Bronchial epithelial cell (primary cell): Measurements from ENCODE around the gene MRPL1. TPM values are rescaled to one million over a fixed set of nuclear protein-coding genes. Genes with fewer than 3 reads are reported as not detected.

ENCODE experiments used
- DNase-seq: peaks from one replicate; pipeline ENCODE4 v3.0.0-alpha.2; 2010; ENCODE audit warnings: low read depth
- FAIRE-seq: peaks from 2 replicates; lab custom pipeline; 2011; peaks lifted over from hg19 to GRCh38; lab: Jason Lieb, UNC
- H3K27me3 ChIP-seq: 2 replicates; pipeline ENCODE4 v1.5.1; 2011; ENCODE audit warnings: low read length; ENCODE audit not compliant: control insufficient read depth, insufficient read depth
- H3K36me3 ChIP-seq: 2 replicates; pipeline ENCODE4 v1.5.1; 2011; ENCODE audit warnings: low read length; ENCODE audit not compliant: control insufficient read depth, insufficient read depth
- H3K4me3 ChIP-seq: 2 replicates; pipeline ENCODE4 v1.5.1; 2011; ENCODE audit warnings: mild to moderate bottlenecking, low read depth, low read length, control low read depth
- total RNA-seq: library from RNA; depleted of rRNA; stranded (reverse); fragments of >200 nt; gene quantifications from 2 replicates; pipeline ENCODE4 v1.2.1, GENCODE V29; 2014
- TF ChIP-seq, protein P1 (sequence below): IDR thresholded peaks from 2 replicates; pipeline ENCODE4 v1.5.1; 2011; ENCODE audit warnings: mild to moderate bottlenecking, moderate library complexity, low read length, control low read depth, inconsistent platforms; ENCODE audit not compliant: insufficient read depth, severe bottlenecking

MRPL1 gene
- total RNA-seq, 1 donor from 2014 or later = 24.7 TPM

DNA sequence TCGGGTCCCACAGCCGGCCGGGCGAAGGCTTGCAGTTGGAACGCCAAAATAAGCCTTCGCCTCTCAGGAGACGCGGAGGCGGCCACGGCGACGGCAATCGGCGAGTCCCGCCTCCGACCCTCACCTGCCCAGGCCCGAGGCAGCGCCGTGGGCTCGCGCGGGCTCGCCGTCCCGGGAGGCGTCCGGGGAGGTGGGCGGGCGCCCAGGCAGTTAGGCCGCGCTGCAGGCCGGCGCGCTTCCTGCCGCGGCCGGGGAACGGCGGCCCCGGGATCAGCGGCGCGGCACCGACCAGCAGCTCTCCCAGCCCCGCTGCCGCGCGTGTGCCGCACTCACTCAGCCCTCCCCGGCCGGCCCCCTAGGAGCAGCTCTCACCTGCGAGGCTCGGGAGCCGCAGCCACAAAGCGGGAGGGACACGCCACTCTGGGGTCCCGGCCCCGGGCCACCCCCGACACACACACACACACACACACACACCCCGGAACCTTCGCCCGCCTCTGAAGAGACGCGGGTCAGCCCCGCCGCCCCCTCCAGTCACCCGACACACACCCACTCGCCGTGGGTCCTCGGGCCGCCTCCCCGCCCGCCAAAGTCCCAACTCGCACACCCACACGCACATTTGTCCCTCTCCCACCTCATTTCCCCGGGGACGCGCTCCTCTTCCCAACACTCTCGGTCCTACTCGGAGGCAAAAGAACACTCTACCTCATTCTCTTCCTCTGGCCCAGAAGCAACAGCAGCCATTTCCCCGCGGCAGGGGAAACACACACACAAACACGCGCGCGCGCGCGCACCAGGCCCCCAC is 43.8 kb upstream of the MRPL1 start, which contains the start of gene CNOT6L:
TSS of gene CNOT6L (minus strand) at position 767 of the 802 bp plus-strand sequence. CDS start at position 707, 60 bp downstream.
- peak within 1 kb of the TSS; percentile 95 for H3K4me3 ChIP-seq
- FAIRE-seq = no peak
- TF ChIP-seq, protein P1, sequence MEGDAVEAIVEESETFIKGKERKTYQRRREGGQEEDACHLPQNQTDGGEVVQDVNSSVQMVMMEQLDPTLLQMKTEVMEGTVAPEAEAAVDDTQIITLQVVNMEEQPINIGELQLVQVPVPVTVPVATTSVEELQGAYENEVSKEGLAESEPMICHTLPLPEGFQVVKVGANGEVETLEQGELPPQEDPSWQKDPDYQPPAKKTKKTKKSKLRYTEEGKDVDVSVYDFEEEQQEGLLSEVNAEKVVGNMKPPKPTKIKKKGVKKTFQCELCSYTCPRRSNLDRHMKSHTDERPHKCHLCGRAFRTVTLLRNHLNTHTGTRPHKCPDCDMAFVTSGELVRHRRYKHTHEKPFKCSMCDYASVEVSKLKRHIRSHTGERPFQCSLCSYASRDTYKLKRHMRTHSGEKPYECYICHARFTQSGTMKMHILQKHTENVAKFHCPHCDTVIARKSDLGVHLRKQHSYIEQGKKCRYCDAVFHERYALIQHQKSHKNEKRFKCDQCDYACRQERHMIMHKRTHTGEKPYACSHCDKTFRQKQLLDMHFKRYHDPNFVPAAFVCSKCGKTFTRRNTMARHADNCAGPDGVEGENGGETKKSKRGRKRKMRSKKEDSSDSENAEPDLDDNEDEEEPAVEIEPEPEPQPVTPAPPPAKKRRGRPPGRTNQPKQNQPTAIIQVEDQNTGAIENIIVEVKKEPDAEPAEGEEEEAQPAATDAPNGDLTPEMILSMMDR = no peak
- peak; percentile 70 for DNase-seq
- H3K27me3 ChIP-seq = no peaks in the 10 kb centered on the region
- H3K36me3 ChIP-seq = no peaks in the 10 kb centered on the region

DNA sequence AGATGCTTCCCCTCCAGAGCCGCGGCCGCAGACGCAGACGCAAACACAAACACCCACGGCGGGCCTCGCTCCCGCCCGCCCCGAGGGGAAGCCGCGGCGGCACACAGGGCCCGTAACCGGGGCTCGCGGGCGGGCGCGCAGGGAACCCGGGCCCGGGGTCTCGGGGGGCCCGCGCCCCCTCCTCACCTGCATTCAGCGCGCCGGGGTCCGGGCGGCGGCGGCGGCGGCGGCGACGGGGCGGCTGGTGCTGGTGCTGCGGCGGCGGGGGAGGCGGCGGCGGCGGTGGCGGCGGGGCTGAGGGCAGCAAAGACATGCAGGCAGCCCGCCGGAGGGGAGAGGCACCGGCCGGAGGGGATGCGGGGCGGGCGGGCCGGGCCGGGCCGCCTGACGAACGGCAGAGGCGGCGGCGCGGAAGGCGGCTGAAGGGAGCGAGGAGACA is 43.2 kb upstream of the MRPL1 start:
- Histone ChIP-seq H3K27me3 (no peaks in the 10 kb centered on the region), H3K36me3 (no peaks in the 10 kb centered on the region), H3K4me3 (peak overlapping the region; percentile 95)
- DNase-seq = no peak
- no peak for FAIRE-seq
- TF ChIP-seq, protein P1 = no peak

- H3K27me3 ChIP-seq = no peaks in the 10 kb centered on the region
- peak overlapping the region; percentile 95 for H3K4me3 ChIP-seq
- no peaks in the 10 kb centered on the region for H3K36me3 ChIP-seq
- TF ChIP-seq, protein P1 = peak; percentile 7
- FAIRE-seq (no peak), DNase-seq (peak; percentile 73)
Measured at GRCh38 chr4:77819843-77820648, 42.6 kb upstream of the MRPL1 start.

DNA sequence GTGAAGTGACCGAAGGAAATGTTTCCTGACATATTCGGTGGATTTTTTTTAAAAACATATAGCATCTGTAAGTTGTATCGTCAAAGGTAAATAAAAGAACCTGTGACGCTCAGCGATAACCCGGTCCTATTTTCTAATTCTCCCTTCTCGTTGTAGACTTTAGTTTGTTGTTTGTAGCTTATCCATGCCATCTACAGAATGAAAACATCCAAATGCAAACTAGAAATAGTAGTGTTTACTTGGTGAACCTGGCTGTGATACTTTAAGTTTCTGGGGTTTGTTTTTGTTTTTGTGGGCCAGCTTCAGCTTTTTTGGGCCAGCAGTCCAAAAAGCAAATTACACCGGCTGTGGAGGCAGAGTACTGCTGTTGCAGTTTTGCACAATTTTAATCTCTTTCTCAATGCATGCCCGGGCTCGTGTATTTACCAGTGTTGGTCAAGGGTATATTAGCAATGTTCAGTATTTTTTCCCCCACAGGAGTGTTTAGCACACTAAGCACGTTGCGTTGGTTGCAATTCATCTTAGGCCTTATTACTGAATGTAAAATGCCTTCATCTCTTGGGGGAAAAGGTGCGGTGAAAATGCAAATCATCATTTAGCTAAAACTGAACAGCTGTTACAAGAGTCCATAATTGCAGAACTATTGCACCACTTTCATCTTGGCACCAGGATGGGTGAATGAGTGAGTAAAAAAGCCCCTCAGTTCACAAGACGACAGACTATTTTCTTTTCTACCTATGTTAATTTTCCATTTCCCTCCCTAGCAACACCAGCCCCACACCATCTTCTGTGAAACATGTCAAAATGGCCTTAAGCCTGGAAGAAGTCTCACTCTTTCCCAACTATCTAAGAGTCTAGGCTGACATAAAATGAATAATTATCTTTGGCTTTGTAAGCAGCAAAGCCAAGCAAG is 41.7 kb upstream of the MRPL1 start:
- TF ChIP-seq, protein P1 = no peak
- Histone ChIP-seq H3K36me3 (no peaks in the 10 kb centered on the region), H3K27me3 (no peaks in the 10 kb centered on the region), H3K4me3 (peak overlapping the region; percentile 95)
- no peak for FAIRE-seq
- DNase-seq = peak; percentile 64

DNA sequence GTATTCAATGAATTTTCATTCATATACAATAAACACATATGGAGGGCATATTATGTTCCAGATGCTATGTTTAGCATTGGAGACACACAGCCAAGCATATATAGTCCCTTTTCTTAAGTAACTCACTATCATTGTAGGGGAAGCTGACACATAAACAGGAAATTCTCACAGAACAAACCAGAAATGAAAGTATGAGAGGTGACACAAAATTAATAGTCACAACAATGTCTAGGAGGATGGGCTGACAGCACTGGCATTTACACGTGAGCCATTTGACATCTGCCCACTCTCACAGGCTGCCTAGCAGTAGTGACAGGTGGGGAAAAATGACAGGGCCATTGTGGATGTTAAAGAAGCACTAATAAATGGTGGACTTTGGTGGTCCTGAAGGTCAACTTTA is 40.9 kb upstream of the MRPL1 start:
- TF ChIP-seq, protein P1 = no peak
- FAIRE-seq = no peak
- peak; percentile 3 for DNase-seq
- Histone ChIP-seq H3K36me3 (no peaks in the 10 kb centered on the region), H3K4me3 (no peak overlapping the region), H3K27me3 (no peaks in the 10 kb centered on the region)
